CD4-positive, alpha-beta T cell treated with Interleukin-15 for 1 hour (primary cell): Measurements from ENCODE around the gene PILRB.
"Not testable (repeated sequence)": the region's sequence is repeated elsewhere in the genome, so short reads cannot be mapped to it uniquely, and the experiment has no call there.

Source experiments
- DNase-seq: peaks from one replicate; pipeline ENCODE4 v3.0.0-alpha.2; 2020

The PILRB gene

GRCh38 chr7:100357131-100357561 is 771 bp upstream of the PILRB start:
- no peak for DNase-seq

GRCh38 chr7:100358857-100359212 is 918 bp downstream of the PILRB start:
- DNase-seq = no peak

DNA sequence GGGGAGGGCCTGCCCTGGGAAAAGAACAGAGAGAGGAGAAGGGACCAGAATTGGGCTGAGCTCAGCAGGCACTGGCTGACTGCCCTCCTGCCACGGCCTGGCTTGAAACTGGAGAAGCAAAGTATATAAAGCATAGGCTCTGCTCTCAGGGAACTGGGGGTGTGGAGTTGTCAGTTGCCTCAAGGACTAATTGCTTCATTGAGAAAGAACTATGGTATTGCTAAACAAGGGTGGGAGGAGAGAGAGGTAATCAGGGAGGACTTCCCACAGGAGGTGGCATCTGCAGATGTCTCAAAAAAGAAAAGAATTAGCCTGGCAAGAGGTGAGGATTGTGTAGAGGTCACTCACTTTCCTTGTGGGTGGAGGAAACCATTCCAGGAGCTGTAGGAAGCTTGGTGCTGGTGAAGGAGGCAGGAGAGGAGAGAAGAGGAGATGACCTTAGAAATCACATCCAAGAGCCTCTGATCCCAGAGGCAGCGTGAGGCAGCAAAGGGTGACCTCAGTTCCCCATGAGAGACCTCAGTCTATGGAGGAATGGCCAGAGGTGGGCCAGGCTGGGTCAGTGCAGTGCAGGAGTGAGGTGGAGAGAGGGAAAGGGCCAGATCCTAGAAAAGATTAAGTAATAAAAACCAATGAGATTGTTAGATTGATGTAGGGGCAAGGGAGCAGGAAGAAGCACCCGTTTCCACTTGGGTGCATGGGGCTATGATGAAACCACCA is 2.4 kb downstream of the PILRB start:
- peak; percentile 12 for DNase-seq

DNA sequence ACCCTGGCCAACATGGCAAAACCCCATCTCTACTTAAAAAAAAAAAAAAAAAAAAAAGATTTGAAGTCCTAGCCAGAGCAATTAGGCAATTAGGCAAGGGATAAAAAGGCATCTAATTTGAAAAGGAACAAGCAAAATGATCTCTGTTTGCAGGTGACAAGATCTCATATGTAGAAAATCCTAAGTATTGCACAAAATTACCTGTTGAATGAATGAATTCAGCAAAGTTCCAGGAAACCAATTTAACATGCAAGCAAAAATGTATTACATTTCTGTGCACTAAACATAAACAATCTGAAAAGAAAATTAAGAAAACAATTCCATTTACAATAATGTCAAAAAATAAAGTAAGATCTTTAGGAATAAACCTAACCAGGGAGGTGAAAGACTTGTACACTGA is 5.2 kb downstream of the PILRB start:
- DNase-seq = no peak

DNA sequence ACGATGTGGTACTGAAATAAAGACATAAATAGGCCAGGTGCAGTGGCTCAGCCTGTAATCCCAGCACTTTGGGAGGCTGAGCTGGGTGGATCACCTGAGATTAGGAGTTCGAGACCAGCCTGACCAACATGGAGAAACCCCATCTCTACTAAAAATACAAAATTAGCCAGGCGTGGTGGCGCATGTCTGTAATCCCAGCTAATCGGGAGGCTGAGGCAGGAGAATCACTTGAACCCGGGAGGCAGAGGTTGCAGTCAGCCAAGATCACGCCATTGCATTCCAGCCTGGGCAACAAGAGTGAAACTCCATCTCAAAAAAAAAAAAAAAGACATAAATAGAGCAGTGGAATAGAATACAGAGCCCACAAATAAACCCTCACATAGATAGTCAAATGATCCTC is 5.9 kb downstream of the PILRB start:
- peak; percentile 1 for DNase-seq

DNA sequence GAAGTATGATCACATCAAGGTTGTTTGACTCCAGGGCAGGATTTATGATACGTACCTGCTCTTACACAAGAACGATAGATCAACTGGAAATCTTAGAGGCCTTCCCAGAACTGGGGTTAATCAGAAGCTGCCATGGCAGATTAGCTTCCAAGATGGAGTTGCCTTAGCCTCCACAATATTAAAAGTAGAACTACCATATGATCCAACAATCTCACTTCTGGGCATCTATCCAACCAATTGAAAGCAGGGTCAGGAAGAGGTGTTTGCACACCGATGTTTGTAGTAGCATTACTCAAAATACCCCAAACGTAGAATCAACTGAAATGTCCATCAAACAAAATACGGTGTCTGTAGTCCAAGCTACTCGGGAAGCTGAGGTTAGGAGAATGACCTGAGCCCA is 6.6 kb downstream of the PILRB start:
- peak; percentile 6 for DNase-seq

- not testable (repeated sequence) for DNase-seq
Observed at GRCh38 chr7:100365998-100366367, 8.1 kb downstream of the PILRB start.

- peak; percentile 25 for DNase-seq
Observed at GRCh38 chr7:100366411-100367250, 8.7 kb downstream of the PILRB start.

- peak; percentile 2 for DNase-seq
Observed at GRCh38 chr7:100367251-100367620, 9.3 kb downstream of the PILRB start.

DNA sequence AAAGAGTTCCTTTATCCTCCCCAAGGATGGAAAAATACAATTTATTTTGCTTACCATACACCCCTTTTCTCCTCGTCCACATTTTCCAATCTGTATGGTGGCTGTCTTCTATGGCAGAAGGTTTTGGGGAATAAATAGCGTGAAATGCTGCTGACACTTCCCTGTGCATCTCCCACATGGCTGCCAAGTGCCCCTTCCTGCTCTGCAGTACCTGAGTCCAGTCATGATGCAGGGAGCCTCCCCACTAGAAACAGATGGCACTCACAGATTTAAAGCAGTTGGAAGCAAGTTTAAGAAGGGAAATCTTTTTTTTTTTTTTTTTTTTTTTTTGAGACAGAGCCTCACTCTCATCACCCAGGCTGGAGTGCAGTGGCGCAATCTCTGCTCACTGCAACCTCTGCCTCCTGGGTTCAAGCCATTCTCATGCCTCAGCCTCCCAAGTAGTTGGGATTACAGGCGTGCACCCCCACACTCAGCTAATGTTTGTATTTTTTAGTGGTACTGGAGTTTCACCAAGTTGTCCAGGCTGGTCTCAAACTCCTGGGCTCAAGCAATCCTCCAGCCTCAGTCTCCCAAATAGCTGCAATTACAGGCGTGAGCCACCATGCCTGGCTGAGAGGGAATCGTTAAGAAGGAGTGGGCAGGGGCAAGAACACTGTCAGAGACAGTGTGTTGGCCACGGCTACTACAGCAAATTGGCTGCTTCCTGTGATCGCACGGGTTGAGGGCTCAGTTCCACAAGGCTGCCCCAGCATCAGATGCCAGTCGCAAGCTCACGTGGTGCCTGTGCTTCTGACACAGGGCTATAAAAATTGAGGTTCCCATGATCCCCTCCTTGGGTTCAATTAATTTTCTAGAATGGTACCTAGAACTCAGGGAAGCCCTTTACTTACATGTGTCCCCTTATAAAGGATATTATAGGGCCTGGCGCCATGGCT is 10.0 kb downstream of the PILRB start:
- peak; percentile 69 for DNase-seq

DNA sequence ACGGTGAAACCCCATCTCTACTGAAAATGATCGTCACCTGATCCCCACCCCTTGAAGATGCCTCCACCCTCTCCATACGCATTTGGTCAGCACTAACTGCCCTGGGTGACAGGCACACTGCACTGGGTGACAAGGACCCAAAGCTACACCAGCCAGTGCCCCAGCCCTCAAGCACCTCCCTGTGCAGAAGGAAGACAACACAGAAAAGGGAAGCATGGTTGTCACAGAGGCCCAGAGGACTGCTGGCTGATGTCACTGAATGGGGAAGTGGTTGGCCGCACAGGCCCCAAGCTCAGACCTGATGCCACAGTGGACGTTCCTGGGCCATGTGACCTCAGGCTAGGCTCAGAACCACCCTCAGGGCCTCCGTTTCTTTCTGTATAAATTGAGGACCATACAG is 11.2 kb downstream of the PILRB start:
- peak; percentile 92 for DNase-seq

DNA sequence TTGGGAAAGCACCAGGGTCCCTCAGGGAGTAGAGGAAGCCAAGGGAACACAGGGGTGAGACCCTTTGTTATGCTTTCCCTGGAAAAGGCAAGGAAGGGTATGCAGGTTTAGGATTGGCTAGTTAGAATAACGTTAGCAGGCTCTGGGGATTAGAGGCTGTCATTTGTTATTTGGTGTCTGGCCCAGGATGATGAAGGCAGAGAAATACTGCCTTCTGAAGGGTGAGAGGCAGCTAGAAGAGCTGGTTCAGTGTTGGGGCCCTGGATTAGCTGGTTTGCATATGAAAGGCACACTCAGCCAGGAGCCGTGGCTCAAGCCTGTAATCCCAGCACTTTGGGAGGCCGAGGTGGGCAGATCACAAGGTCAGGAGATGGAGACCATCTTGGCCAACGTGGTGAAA is 12.4 kb downstream of the PILRB start:
- peak; percentile 11 for DNase-seq

DNA sequence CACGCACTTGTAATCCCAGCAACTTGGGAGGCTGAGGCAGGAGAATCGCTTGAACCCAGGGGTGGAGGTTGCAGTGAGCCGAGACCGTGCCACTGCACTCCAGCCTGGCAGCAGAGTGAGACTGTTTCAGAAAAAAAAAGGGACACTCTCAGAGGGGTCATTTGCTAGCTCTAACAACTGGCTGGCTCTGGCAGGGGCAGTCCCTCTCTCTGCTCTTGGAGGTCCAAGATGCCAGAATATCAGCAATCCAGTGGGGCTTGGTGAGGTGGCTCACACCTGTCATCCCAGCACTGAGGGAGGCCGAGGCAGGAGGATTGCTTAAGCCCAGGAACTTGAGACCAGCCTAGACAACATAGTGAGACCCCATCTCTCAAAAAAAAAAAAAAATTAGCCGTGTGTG is 12.8 kb downstream of the PILRB start:
- peak; percentile 2 for DNase-seq

DNA sequence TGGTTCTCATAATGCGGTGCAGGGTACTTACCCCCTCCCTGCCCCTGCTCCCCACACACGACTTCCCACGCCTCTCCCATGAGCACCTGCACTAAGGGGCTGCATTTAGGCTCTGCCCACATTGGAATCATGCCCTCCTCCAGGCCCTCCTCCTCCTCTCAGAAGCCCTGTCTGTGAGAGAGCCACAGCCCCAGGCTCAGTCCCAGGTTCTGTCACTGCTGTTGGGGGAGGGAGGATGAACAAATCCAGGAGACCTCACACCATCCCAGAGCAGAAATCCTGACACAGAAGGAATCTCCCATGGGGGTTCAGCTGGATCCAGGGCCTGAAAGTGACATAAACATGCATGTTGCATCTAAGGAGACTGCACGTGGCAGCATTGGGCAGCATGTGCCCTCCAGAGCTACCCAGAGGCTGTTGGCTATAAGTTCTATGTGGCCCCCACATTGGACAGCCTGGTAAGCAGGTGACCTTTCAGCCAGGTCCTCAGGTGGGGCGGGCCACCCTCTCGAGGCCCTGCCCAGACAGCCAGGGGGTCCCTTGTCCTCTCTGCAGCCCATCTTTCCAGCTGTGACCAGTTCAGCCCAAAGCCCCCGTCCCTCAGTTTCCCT is 13.7 kb downstream of the PILRB start:
- DNase-seq = no peak

GRCh38 chr7:100372256-100372655 is 14.3 kb downstream of the PILRB start:
- peak; percentile 78 for DNase-seq

- no peak for DNase-seq
Observed at GRCh38 chr7:100372694-100373093, 14.8 kb downstream of the PILRB start.

GRCh38 chr7:100373261-100373831 is 15.4 kb downstream of the PILRB start, which contains the start of gene PILRA:
PILRA (plus strand) TSS chr7:100373487; CDS start chr7:100373657, 170 bp downstream.
- DNase-seq = peak; percentile 71

GRCh38 chr7:100373870-100374598 is 16.1 kb downstream of the PILRB start:
- DNase-seq = peak; percentile 37

DNA sequence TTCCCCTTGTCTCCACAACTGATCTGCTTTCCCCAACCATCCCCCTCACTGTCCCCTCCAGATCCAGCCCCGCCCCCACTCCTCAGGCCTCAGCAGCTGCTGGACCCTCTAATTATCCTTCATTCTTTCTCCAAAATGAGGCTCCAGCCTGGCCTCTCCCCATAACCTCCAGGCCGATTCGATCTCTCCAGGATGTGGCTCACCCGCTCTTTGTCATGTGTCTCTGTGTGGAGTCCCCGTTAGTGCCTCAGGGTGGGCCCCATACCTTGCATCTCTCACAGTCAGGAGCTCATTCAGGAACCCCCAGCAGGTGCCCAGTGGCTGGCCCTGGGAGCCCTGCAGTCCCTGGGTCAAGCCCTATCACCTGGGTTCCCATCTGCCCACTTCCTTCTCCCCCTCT is 16.7 kb downstream of the PILRB start:
- no peak for DNase-seq

GRCh38 chr7:100376066-100376465 is 18.1 kb downstream of the PILRB start:
- no peak for DNase-seq

- DNase-seq = no peak
Observed at GRCh38 chr7:100378114-100378755, 20.3 kb downstream of the PILRB start.
